HG02981 (cell line): ENCODE measurements around the gene TUFT1.
A peak's percentile ranks its signal among the peaks of the same experiment; 100 is the strongest.

Experiments
- ATAC-seq: cut with Tn5 transposase; IDR thresholded peaks from one replicate; pipeline ENCODE4 v1.9.1; 2021; ENCODE audit warnings: mild to moderate bottlenecking, moderate library complexity; ENCODE audit not compliant: unreplicated experiment

The TUFT1 gene

DNA sequence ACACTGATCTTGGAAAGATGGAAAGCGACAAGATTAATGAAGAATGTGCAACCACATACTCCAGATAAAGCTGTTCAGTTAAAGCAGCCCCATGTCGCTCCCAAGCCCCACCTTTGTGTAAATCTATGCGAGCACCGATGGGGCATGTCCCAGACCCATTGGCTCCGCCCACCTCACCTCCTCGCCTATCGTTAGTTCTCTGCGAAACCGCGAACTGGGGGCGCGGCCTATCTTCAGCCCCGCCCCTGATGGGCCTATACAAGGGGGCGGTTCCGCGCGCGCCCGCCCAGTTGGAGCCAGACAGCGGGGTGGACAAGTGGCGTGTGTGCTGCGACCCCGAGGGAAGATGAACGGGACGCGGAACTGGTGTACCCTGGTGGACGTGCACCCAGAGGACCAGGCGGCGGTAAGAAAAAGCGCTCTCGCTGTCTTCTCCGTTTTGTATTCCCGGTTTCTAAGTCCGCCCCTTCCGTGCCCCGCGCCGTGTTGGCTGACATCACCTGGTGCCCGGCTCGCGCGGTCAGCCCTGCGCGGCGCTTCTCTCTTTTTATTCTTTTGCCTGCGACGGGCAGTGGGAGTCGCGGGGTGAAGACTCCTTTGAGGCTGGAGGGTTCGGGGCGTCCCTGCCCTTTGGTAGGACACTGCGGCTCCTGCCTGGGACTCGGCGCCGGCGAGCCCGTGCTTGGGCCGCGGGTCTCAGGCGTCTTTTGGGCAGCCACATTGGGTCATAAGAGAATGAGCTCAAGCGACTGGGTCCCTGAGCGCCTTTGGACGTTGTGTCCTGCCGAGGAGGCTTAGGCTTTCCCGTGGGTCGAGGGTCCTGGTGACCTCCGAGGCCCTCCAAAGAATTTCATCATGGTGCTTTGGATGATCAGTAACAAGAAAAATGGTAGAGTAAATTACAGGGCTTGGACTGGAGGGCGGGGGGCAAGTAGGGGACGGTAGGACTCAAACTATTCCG lies at the start of gene TUFT1:
TUFT1 (plus strand) TSS at position 289 of the 961 bp plus-strand sequence; CDS start at position 347, 58 bp downstream.
- ATAC-seq = peak; percentile 92

- ATAC-seq = no peak
Measured at GRCh38 chr1:151491641-151492040, 48.5 kb upstream of the TUFT1 start.

DNA sequence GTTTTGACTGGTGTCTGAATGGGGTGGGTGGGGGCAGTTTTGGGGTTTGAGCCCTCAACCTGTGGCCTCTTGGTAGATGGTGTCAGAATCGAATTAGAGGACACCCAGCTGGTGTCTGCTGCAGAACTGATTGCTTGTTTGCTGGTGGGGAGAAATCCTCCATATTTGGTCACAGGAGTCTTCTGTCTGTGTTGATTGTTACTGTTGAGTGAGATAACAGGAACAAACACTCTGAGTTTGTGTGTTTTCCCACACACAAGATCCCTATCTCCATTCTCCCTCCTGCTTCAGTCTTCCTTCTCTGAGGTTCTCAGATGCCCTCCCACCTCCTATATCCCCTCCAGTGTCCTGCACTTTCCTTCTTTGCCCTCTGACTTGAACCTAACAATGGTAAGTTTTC lies 48.0 kb upstream of the TUFT1 start:
- ATAC-seq = no peak

GRCh38 chr1:151493042-151493441 lies 47.1 kb upstream of the TUFT1 start:
- ATAC-seq = no peak

- ATAC-seq = no peak
Measured at GRCh38 chr1:151494741-151495281, 45.3 kb upstream of the TUFT1 start.

DNA sequence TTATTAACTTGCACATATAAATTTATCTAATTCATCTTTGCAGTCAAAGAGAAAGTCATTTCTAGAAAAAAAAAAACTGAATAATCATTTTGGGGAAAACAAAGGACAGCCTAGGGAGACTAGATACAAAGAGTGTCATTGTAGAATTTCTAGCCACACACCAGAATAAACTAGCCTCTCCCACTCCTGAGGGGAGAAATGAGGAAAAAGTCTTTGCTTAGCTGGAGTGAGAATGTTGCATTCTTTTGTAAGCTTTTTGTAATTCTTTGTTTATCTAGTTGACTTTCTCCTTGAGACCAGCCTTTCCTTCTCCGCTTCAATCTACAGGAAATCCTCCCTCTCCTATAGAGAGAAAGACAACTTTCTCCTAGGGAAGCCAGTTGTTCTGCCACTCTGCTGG lies 44.8 kb upstream of the TUFT1 start:
- ATAC-seq = no peak

GRCh38 chr1:151499365-151499764 lies 40.7 kb upstream of the TUFT1 start:
- no peak for ATAC-seq

GRCh38 chr1:151499930-151500329 lies 40.2 kb upstream of the TUFT1 start:
- no peak for ATAC-seq

- no peak for ATAC-seq
Measured at GRCh38 chr1:151501474-151501873, 38.6 kb upstream of the TUFT1 start.

DNA sequence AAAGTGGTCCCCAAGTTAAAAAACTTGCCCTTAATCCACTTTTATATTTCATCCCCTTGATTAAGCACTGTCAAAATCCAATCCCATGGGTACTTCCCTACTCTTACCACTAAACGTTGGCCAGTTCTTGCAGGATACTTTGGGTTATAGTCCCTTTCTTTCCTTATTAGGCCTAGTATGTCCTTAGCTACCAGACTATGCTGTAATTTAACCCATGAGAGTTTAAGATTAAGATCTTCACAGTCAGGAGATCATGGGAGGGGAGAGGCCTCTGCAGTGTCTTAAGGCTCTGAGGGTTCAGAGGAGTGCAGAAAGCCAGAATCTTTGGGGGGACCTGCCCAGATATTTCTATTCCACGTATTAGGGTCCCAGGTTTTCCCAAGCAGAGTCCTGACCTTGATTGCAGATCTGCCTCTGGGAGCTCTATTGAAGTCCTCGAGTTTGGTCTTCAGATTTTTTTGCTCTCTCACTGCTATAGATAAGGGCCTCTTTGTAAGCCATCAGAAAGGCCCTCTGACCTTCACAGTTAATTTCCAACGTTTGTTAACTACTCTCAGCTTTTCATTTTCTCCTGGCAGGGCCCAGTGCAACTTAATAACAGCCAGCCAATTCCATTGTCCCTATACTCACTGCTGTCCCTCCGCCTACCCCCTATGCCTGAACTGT lies 37.9 kb upstream of the TUFT1 start:
- ATAC-seq = no peak

DNA sequence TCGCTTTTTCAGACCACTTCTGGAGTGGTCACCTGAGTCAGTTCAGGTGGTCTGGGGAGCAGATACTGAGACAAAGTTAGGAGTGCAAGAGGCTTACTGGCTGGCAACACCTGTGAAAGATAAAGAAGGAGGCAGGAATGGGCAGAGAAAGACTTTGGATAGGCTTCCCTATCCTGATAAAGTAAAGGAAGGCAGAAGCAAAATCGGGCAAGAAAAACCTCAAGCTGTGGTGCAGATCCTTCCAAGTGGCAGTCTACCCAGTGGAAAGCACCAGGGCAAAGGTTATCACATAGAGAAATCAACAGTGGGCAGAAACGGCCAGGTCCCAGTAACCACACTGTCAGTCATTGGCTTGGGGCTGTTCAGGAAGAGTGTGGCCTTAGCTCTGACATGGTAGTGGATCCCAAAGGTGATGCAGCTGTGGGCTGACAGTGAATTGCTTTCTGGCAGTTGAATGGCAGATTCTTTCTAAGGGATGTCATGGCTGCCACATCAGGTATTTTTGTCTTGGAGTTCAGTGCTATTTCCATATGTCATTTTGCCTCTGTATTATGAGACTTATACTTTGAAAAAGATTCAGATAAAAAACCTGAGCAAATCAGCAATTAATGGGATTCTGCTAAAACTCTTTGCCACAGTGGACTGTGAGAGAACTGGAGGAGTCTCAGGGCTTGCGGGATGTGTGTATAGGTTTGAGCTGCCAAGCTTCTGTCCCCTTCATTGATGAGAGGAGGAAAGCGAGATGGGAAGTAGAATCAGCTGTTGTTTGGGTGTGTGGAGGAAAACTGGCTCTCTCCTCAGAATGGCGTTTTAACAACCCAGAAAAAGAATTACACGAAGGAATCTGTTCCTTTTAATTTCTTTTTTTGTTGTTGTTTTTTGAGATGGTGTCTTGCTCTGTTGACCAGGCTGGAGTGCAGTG lies 37.0 kb upstream of the TUFT1 start:
- ATAC-seq = no peak

DNA sequence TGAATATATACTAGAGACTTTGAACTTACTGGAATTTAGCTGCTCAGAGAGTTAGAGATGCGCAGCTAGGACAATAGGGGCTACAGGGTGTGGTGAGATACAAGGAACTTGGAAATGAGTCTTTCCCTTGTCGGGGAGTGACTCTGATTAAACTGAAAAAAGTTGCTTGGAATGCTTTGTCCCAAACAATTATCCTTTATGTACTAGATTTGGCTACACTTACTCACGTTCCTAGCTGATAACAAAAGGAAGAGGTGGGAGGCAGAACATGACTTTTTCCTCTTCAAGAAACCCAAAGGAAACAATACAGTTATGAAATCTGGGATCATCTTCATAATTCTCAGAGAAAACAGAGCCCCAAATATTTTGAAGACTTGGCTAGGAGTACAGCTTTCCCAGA lies 35.9 kb upstream of the TUFT1 start:
- no peak for ATAC-seq

- no peak for ATAC-seq
Measured at GRCh38 chr1:151504759-151505158, 35.4 kb upstream of the TUFT1 start.

- ATAC-seq = no peak
Measured at GRCh38 chr1:151508833-151509232, 31.3 kb upstream of the TUFT1 start.

DNA sequence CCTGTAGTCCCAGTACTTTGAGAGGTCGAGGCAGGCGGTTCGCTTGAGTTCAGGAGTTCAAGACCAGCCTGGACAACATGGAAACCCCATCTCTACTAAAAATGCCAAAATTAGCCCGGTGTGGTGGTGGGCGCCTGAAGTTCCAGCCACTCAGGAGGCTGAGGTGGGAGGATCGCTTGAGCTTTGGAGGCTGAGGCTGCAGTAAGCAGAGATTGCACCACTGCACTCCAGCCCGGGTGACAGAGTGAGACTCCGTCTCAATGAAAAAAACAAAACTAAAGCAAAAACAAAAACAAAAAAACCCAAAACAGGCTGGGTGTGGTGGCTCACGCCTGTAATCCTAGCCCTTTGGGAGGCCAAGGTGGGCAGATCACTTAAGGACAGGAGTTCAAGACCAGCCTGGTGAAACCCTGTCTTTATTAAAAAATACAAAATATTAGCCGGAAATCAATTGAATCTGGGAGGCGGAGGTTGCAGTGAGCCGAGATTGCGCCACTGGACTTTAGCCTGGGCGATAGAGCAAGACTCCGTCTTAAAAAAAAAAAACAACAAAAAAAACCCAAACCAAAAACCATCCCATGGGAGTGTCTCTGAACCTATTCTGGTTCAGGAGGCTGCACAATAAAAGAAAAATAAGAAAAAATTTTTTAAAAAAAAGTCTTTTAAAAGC lies 30.6 kb upstream of the TUFT1 start:
- ATAC-seq = no peak

DNA sequence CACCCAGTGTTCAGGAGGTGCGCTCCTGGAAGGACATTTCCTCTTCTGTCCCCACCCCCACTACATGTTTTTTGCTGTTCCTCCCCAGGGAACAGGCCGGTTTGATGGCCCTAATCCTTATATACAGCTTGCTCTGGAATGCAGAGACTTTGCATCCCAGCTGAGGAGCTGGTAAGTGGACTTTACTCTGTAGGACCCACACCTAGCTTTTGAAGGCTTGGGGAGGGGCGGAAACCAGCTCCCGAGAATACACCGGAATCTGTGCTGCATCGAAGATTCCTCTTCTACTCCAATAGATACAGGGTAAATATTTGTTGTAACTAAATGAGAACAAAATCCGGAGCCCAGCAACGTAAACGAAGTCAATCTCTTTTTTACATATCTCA lies 30.1 kb upstream of the TUFT1 start:
- no peak for ATAC-seq

GRCh38 chr1:151510614-151510956 lies 29.5 kb upstream of the TUFT1 start:
- no peak for ATAC-seq

GRCh38 chr1:151510957-151511635 lies 29.0 kb upstream of the TUFT1 start, which contains the start of gene CGN:
CGN (plus strand) TSS chr1:151511387; CDS start chr1:151518520, 7,133 bp downstream.
- ATAC-seq = peak; percentile 74

DNA sequence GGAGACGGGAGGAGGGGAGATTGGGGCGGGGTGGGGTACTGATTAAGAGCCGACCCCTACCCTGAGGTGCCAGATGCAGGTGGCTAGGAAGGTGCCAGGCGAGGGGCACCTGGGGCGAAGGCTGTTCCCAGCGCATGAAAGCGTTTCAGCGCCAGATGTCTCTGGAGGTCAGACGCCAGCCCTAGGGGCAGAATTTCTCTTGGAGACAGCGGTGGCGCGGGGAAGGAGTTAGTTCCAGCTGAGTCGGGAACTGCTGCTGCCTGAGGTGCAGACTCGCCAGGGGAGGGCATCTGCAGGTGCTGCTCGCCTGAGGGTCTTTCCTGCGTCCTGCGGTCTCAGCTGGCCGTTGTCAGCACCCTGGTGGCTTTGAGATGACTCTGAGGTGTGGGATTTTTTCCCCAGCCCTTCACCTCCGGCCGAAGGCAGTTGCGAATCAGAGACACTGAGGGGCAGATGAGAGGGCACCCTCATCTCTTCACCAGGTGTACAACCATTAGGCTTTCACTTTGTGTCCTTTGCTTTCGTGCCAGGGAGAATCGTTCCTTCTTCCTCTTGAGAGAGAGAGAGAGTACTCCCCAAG lies 28.4 kb upstream of the TUFT1 start:
- peak; percentile 29 for ATAC-seq
